Duodenal mucosa (tissue), 2 donors: Measurements from ENCODE around the gene KCNQ4.

Source experiments
- H3K27ac ChIP-seq: one replicate; pipeline ENCODE4 v1.7.0; 2013; ENCODE audit warnings: low read depth, low read length
- H3K27me3 ChIP-seq, 2 donors: one replicate each; pipeline ENCODE4 v1.7.0; 2013; ENCODE audit warnings: low read length in 2 of 2, control low read depth in 1 of 2; ENCODE audit not compliant: insufficient read depth in 2 of 2, control insufficient read depth in 1 of 2
- H3K36me3 ChIP-seq, 2 donors: one replicate each; pipeline ENCODE4 v1.7.0; 2013; ENCODE audit warnings: low read length in 2 of 2, control low read depth in 1 of 2; ENCODE audit not compliant: insufficient read depth in 2 of 2, control insufficient read depth in 1 of 2
- H3K4me1 ChIP-seq, 2 donors: one replicate each; pipeline ENCODE4 v1.7.0; 2013; ENCODE audit warnings: low read length in 2 of 2, control low read depth in 1 of 2; ENCODE audit not compliant: insufficient read depth in 2 of 2, control insufficient read depth in 1 of 2
- H3K4me3 ChIP-seq, 2 donors: one replicate each; pipeline ENCODE4 v1.7.0; 2013; ENCODE audit warnings: low read length in 2 of 2, low read depth in 1 of 2
- H3K9ac ChIP-seq, 2 donors: one replicate each; pipeline ENCODE4 v1.7.0; 2013; ENCODE audit warnings: low read length in 2 of 2, low read depth in 1 of 2
- H3K9me3 ChIP-seq, 2 donors: one replicate each; pipeline ENCODE4 v1.7.0; 2013; ENCODE audit warnings: low read length in 2 of 2, control low read depth in 1 of 2; ENCODE audit not compliant: control insufficient read depth in 1 of 2

KCNQ4 gene

GRCh38 chr1:40755067-40755466 lies 28.5 kb upstream of the KCNQ4 start:
- no peak overlapping the region for H3K27ac ChIP-seq

GRCh38 chr1:40756523-40756922 lies 27.1 kb upstream of the KCNQ4 start:
- Histone ChIP-seq H3K9me3 (no peaks in the 10 kb centered on the region), H3K36me3 (peaks cover 43 to 77% of the 10 kb centered on the region in 2 donors), H3K27me3 (no peaks in the 10 kb centered on the region), H3K27ac (no peak overlapping the region), H3K4me1 (no peaks in the 10 kb centered on the region), H3K9ac (no peak overlapping the region), H3K4me3 (no peak overlapping the region)

More at GRCh38 chr1:40755067-40755466, 28.5 kb upstream of the KCNQ4 start:
- no peaks in the 10 kb centered on the region for H3K4me1 ChIP-seq
- H3K27me3 ChIP-seq, result no peaks in the 10 kb centered on the region
- H3K9ac ChIP-seq, result no peak overlapping the region
- H3K9me3 ChIP-seq, result no peaks in the 10 kb centered on the region
- H3K4me3 ChIP-seq, result no peak overlapping the region
- H3K36me3 ChIP-seq, result peaks cover 43 to 69% of the 10 kb centered on the region in 2 donors

GRCh38 chr1:40757084-40757483 lies 26.5 kb upstream of the KCNQ4 start:
- Histone ChIP-seq H3K27ac (no peak overlapping the region), H3K9me3 (no peaks in the 10 kb centered on the region), H3K9ac (no peak overlapping the region), H3K4me1 (no peaks in the 10 kb centered on the region), H3K36me3 (peaks cover 43 to 82% of the 10 kb centered on the region in 2 donors), H3K4me3 (no peak overlapping the region), H3K27me3 (no peaks in the 10 kb centered on the region)

- H3K4me1 ChIP-seq, result peaks cover 0 to 3% of the 10 kb centered on the region in 2 donors
- no peak overlapping the region for H3K4me3 ChIP-seq
- H3K36me3 ChIP-seq, result peaks cover 40 to 91% of the 10 kb centered on the region in 2 donors
- H3K9ac ChIP-seq, result no peak overlapping the region
- no peaks in the 10 kb centered on the region for H3K27me3 ChIP-seq
- no peaks in the 10 kb centered on the region for H3K9me3 ChIP-seq
- no peak overlapping the region for H3K27ac ChIP-seq
Observed at GRCh38 chr1:40758004-40758403, 25.6 kb upstream of the KCNQ4 start.

- Histone ChIP-seq H3K27me3 (no peaks in the 10 kb centered on the region), H3K27ac (no peak overlapping the region), H3K4me3 (no peak overlapping the region), H3K4me1 (peaks cover 3% of the 10 kb centered on the region in 2 donors), H3K36me3 (peaks cover 35 to 95% of the 10 kb centered on the region in 2 donors), H3K9me3 (no peaks in the 10 kb centered on the region), H3K9ac (no peak overlapping the region)
Observed at GRCh38 chr1:40758578-40759343, 24.8 kb upstream of the KCNQ4 start.

GRCh38 chr1:40760984-40761383 lies 22.6 kb upstream of the KCNQ4 start:
- Histone ChIP-seq H3K9ac (no peak overlapping the region), H3K9me3 (no peaks in the 10 kb centered on the region), H3K27me3 (no peaks in the 10 kb centered on the region), H3K27ac (no peak overlapping the region), H3K36me3 (peaks cover 33 to 94% of the 10 kb centered on the region in 2 donors), H3K4me1 (peaks cover 3 to 10% of the 10 kb centered on the region in 2 donors), H3K4me3 (no peak overlapping the region)

GRCh38 chr1:40762144-40762923 lies 21.3 kb upstream of the KCNQ4 start:
- no peaks in the 10 kb centered on the region for H3K27me3 ChIP-seq
- H3K36me3 ChIP-seq, result peaks cover 41 to 95% of the 10 kb centered on the region in 2 donors
- no peak overlapping the region for H3K9ac ChIP-seq
- no peak overlapping the region for H3K4me3 ChIP-seq
- H3K27ac ChIP-seq, result no peak overlapping the region
- H3K9me3 ChIP-seq, result no peaks in the 10 kb centered on the region
- peaks cover 3 to 10% of the 10 kb centered on the region in 2 donors for H3K4me1 ChIP-seq

GRCh38 chr1:40763742-40764532 lies 19.6 kb upstream of the KCNQ4 start:
- peaks cover 38 to 94% of the 10 kb centered on the region in 2 donors for H3K36me3 ChIP-seq

GRCh38 chr1:40764981-40765380 lies 18.6 kb upstream of the KCNQ4 start:
- Histone ChIP-seq H3K27ac (no peak overlapping the region), H3K36me3 (peaks cover 48 to 94% of the 10 kb centered on the region in 2 donors), H3K9ac (no peak overlapping the region), H3K4me1 (peaks cover 3 to 10% of the 10 kb centered on the region in 2 donors), H3K4me3 (no peak overlapping the region), H3K27me3 (no peaks in the 10 kb centered on the region), H3K9me3 (no peaks in the 10 kb centered on the region)

More at GRCh38 chr1:40763742-40764532, 19.6 kb upstream of the KCNQ4 start:
- H3K27ac ChIP-seq, result no peak overlapping the region
- H3K9me3 ChIP-seq, result no peaks in the 10 kb centered on the region
- H3K9ac ChIP-seq, result no peak overlapping the region
- H3K27me3 ChIP-seq, result no peaks in the 10 kb centered on the region
- peaks cover 3 to 10% of the 10 kb centered on the region in 2 donors for H3K4me1 ChIP-seq
- no peak overlapping the region for H3K4me3 ChIP-seq
